ENCODE results near the gene MBLAC1. TPM values are rescaled to one million over a fixed set of nuclear protein-coding genes. Genes with fewer than 3 reads are reported as not detected.

The MBLAC1 gene
- total RNA-seq, 1 experiment from 2014 or later, result 0.70 TPM

DNA sequence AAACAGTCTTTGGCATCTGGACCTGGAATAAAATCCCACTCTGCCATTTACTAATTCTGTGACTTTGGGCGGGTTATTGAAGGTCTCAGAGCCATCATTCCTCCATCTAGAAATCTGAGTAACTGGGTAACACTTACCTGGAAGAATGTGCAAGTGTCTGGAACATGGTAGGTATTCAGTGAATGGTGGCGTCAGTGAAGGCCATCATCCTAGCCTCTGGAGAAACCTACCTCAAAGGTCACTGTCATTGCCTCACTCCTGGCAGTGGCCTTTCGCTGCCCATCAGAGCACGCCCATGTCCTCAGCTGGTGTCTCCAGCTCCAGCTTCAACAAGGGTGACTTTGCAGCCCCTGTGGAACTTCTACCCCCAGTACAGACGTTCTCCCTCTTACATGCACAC, 37.1 kb downstream of the MBLAC1 start:
- intact Hi-C loops (cut with micrococcal nuclease; ENCODE audit: unreplicated experiment), result no loop called here
- TF ChIP-seq EZH2 (IDR thresholded peaks at IDR 0.05; ENCODE audit: low read depth) (no peak), CTCF (conservative IDR thresholded peaks at IDR 0.05) (no peak)

GRCh38 chr7:100166317-100166940, 39.7 kb downstream of the MBLAC1 start:
- CTCF ChIA-PET, result no interaction called here
- H3K4me1 ChIP-seq (replicated peaks; ENCODE audit: insufficient read depth), result peaks cover 15% of the 10 kb centered on the region
- H3K4me2 ChIP-seq, result no peak overlapping the region
- no peaks in the 10 kb centered on the region for H3K9me3 ChIP-seq (ENCODE audit: insufficient read depth, low read depth)
- no peak overlapping the region for H3K27ac ChIP-seq
- H3F3A ChIP-seq (ENCODE audit: insufficient read depth, low read depth), result peaks cover 16% of the 10 kb centered on the region
- H3K36me3 ChIP-seq (ENCODE audit: low read depth), result no peaks in the 10 kb centered on the region
- POLR2A ChIA-PET (ENCODE audit: unreplicated experiment), result interaction anchor here (0.6 kb wide), 1 partner anchor 80 kb away, joined by 7 read pairs; no protein-coding TSS in a partner anchor
- H4K20me1 ChIP-seq (ENCODE audit: insufficient read depth), result no peaks in the 10 kb centered on the region
- DNase-seq, result no peak
- no peaks in the 10 kb centered on the region for H3K79me2 ChIP-seq (ENCODE audit: low read depth)
- intact Hi-C loops (cut with micrococcal nuclease; ENCODE audit: unreplicated experiment), result no loop called here
- peaks cover 47% of the 10 kb centered on the region for H3K27me3 ChIP-seq (ENCODE audit: insufficient read depth, low read depth)
- TF ChIP-seq CTCF (conservative IDR thresholded peaks at IDR 0.05), result no peak
- no TSS peak for BruUV-seq (replicated peaks)
- no peak overlapping the region for H2AFZ ChIP-seq
- H3K9me2 ChIP-seq (ENCODE audit: insufficient read depth), result no peaks in the 10 kb centered on the region
- no peak overlapping the region for H3K4me3 ChIP-seq

More for the DNA sequence above, 37.1 kb downstream of the MBLAC1 start:
- no peaks in the 10 kb centered on the region for H3K9me2 ChIP-seq (ENCODE audit: insufficient read depth)
- peaks cover 15% of the 10 kb centered on the region for H3K4me1 ChIP-seq (replicated peaks; ENCODE audit: insufficient read depth)
- H3K4me2 ChIP-seq, result peak overlapping the region; percentile 59; the same call in 1 of the 2 replicates
- POLR2A ChIA-PET (ENCODE audit: unreplicated experiment), result no interaction called here
- BruUV-seq (replicated peaks), result no TSS peak
- H4K20me1 ChIP-seq (ENCODE audit: insufficient read depth), result no peaks in the 10 kb centered on the region
- no peaks in the 10 kb centered on the region for H3K79me2 ChIP-seq (ENCODE audit: low read depth)
- peaks cover 24% of the 10 kb centered on the region; the same call in 1 of the 2 replicates for H3K27me3 ChIP-seq (ENCODE audit: insufficient read depth, low read depth)
- CTCF ChIA-PET, result no interaction called here
- H3K4me3 ChIP-seq, result no peak overlapping the region
- peaks cover 22% of the 10 kb centered on the region for H3F3A ChIP-seq (ENCODE audit: insufficient read depth, low read depth)
- H3K36me3 ChIP-seq (ENCODE audit: low read depth), result no peaks in the 10 kb centered on the region
- H3K27ac ChIP-seq, result no peak overlapping the region
- H3K9me3 ChIP-seq (ENCODE audit: insufficient read depth, low read depth), result no peaks in the 10 kb centered on the region
- no peak overlapping the region for H2AFZ ChIP-seq
- DNase-seq, result no peak

DNA sequence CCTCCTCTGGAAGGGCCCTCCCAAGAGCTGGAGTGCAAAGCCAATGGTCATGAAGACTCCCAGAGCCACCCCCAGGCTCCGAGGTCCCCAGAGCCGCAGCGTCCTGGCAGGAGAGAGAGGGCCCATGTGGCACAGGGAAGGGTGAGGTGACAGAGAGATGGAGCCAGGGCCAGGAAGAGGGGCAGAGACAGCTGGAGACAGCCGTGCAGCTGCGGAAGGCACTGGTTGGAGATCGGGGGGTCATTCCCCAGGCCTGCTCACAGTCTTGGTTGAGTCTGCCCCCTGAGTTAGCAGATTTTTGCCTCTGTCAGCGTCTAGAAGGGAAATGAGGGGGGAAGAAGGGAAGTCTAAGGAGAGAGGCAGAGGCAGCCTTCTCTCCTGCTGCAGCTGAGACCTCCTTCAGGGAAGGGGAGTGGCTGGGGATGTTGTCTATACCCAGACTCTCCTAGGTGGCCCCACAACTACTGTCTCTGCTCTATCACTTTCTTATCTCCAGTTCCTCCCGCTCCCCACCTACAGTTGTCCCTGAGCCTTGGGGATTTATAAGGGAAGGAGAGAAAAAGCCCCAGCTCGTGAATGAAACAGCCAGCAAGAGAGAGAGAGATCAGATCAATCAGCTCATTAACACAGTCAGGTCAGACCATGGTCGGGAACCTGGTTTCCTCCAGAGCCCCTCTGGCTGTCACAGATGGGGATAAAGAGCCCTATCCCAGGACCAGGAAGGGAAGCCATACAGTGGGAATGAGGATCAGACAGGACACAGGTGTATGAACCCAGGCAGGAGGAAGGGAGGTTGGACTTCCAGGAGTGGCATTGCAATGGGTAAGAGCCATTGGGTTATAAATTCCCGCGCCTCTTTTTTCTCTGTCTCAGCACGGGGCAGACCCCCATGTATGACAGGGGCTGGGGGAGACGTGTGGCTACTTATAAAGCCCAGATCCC, 40.5 kb downstream of the MBLAC1 start:
- Histone ChIP-seq H3K9me2 (ENCODE audit: insufficient read depth) (no peaks in the 10 kb centered on the region), H4K20me1 (ENCODE audit: insufficient read depth) (no peaks in the 10 kb centered on the region), H3K9me3 (ENCODE audit: insufficient read depth, low read depth) (no peaks in the 10 kb centered on the region), H2AFZ (no peak overlapping the region), H3F3A (ENCODE audit: insufficient read depth, low read depth) (peaks cover 11% of the 10 kb centered on the region), H3K79me2 (ENCODE audit: low read depth) (no peaks in the 10 kb centered on the region), H3K4me3 (no peak overlapping the region), H3K27me3 (ENCODE audit: insufficient read depth, low read depth) (peaks cover 47% of the 10 kb centered on the region), H3K36me3 (ENCODE audit: low read depth) (no peaks in the 10 kb centered on the region), H3K4me1 (replicated peaks; ENCODE audit: insufficient read depth) (peaks cover 15% of the 10 kb centered on the region), H3K27ac (no peak overlapping the region), H3K4me2 (no peak overlapping the region)
- no TSS peak for BruUV-seq (replicated peaks)
- no peak for TF ChIP-seq EZH2 (IDR thresholded peaks at IDR 0.05; ENCODE audit: low read depth)
- no peak for TF ChIP-seq CTCF (conservative IDR thresholded peaks at IDR 0.05)
- POLR2A ChIA-PET (ENCODE audit: unreplicated experiment), result interaction anchor here (0.6 kb wide), 1 partner anchor 79 kb away, joined by 7 read pairs; no protein-coding TSS in a partner anchor
- CTCF ChIA-PET, result interaction anchor here (0.6 kb wide), 1 partner anchor 49 kb away, joined by 3 read pairs; no protein-coding TSS in a partner anchor
- no peak for DNase-seq
- intact Hi-C loops (cut with micrococcal nuclease; ENCODE audit: unreplicated experiment), result no loop called here
